ENCODE results near the gene KATNAL2.
"Not testable (repeated sequence)": the region's sequence is repeated elsewhere in the genome, so short reads cannot be mapped to it uniquely, and the experiment has no call there.

The KATNAL2 gene

DNA sequence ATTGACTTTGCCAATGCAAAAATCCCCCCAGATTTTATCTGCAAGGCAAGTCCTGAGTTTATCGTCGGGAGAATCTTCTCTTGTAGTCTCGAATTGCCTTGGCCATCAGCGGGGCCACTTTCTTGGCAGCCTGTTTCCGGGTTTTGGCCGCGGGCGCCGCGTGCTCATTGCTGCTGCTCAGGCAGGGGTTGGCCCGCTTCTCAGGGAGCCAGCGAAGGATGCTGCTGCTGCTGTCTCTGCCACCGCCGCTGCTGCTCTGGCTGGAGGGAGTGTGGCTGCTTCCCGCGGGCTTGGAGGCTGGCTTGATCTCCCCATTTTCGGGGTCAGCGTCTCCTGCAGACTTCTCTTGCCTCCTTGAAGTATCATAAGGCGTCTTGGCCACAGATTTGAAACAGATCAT lies 115.5 kb downstream of the KATNAL2 start:
- H3K27me3 ChIP-seq (ENCODE audit: control insufficient read depth, insufficient read depth, low read length, poor library complexity, severe bottlenecking): no peaks in the 10 kb centered on the region
- H3K4me3 ChIP-seq (ENCODE audit: insufficient read depth, low read depth, low read length): no peak overlapping the region
- H3K4me1 ChIP-seq (ENCODE audit: control insufficient read depth, insufficient read depth, low read length): no peaks in the 10 kb centered on the region
- no peak overlapping the region for H3K27ac ChIP-seq (ENCODE audit: insufficient read depth, low read depth, low read length, poor library complexity, severe bottlenecking)
- 90 to 94% methylated on average over 19 of the region's 19 CpGs for WGBS, 2 experiments
- H3K9me3 ChIP-seq (ENCODE audit: control insufficient read depth, low read length): no peaks in the 10 kb centered on the region
- no peaks in the 10 kb centered on the region for H3K36me3 ChIP-seq (ENCODE audit: control insufficient read depth, insufficient read depth, low read length)

DNA sequence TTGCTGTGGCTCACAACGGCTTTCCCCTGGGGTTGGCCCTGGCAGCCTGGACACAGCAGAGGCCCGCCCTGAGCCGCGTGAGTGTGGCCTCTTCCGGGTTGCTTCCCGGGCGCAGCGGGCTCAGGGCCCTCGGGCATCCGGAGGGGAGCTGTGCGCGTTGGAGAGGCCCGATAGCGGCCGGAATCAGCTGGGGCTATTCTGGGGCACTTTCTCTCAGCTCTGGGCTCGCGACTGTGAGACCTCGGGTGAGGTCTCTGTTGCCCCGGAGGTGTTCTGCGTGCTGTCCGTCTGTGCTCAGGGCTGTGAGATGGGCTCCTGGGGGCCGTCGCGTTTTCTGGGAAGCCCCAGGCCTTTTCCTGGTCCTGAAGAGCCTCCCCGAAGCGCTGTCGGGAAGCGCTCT lies 117.2 kb downstream of the KATNAL2 start:
- H3K36me3 ChIP-seq (ENCODE audit: control insufficient read depth, insufficient read depth, low read length); H3K9me3 ChIP-seq (ENCODE audit: control insufficient read depth, low read length); H3K4me1 ChIP-seq (ENCODE audit: control insufficient read depth, insufficient read depth, low read length); H3K27ac ChIP-seq (ENCODE audit: insufficient read depth, low read depth, low read length, poor library complexity, severe bottlenecking); H3K4me3 ChIP-seq (ENCODE audit: insufficient read depth, low read depth, low read length); H3K27me3 ChIP-seq (ENCODE audit: control insufficient read depth, insufficient read depth, low read length, poor library complexity, severe bottlenecking): not testable (repeated sequence)
- WGBS, 2 experiments: 95 to 96% methylated on average over 28 of the region's 28 CpGs

DNA sequence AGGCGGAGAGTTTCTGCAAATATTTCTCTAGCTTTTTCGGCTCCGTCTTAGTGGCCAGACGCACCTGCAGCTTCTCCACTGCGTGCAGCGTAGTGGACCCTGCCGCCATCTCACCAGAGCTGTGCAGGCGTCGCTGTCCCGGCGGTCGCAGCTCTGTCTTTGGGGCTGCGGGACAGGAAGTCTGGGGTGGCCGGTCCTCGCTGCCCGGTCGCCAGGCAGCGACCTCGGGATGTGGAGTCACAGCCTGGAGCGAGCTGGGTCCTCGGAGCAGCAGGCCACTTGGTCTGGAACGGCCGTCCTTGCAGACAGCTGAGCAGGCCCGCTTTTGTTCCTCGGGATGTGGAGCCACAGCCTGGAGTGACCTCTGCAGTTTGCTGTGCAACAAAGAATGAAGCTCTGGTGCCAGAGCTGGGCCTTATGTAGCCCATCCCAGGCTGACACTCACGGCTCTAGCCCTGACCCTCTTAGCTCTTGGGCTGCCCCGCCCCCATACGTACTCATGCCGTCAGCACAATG lies 117.8 kb downstream of the KATNAL2 start, which contains the start of gene ELOA2:
Gene ELOA2 (minus strand): TSS at position 466 of the 516 bp plus-strand sequence. CDS start 357 bp downstream, at position 109.
- H3K4me1 ChIP-seq (ENCODE audit: control insufficient read depth, insufficient read depth, low read length): no peaks in the 10 kb centered on the region
- no peaks in the 10 kb centered on the region for H3K27me3 ChIP-seq (ENCODE audit: control insufficient read depth, insufficient read depth, low read length, poor library complexity, severe bottlenecking)
- no peaks in the 10 kb centered on the region for H3K9me3 ChIP-seq (ENCODE audit: control insufficient read depth, low read length)
- 93 to 94% methylated on average over 29 of the region's 29 CpGs for WGBS, 2 experiments
- H3K4me3 ChIP-seq (ENCODE audit: insufficient read depth, low read depth, low read length): no peak within 1 kb of the TSS
- H3K27ac ChIP-seq (ENCODE audit: insufficient read depth, low read depth, low read length, poor library complexity, severe bottlenecking): no peak within 1 kb of the TSS
- no peaks in the 10 kb centered on the region for H3K36me3 ChIP-seq (ENCODE audit: control insufficient read depth, insufficient read depth, low read length)

DNA sequence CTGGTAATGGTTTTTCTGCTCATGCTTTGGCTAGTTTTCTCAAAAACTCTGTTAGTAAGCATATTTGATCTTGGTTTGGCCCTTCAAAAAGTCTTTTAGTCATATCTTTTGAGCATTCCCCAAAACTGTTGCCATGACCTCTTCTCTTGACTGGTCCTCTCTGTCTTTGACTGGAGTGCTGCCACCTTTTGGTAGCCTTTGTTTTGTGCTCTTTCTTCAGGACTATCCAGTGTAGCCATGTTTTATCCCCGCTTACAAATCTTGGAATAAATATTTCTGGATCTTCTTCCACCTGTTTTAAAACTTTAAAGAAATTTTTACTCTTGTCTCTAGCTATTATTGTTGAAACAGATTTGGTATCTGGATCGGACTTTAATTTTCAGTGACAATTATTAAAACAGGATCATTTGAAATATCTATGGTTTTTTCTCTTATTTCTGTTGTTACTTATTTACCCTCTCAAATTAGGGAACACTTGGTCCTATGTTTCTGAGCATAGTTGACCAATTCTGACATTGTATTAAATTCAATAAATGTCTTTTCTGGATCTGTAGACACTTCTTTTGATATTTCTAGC lies 119.0 kb downstream of the KATNAL2 start:
- Histone ChIP-seq H3K27ac (ENCODE audit: insufficient read depth, low read depth, low read length, poor library complexity, severe bottlenecking) (no peak overlapping the region), H3K4me3 (ENCODE audit: insufficient read depth, low read depth, low read length) (no peak overlapping the region), H3K27me3 (ENCODE audit: control insufficient read depth, insufficient read depth, low read length, poor library complexity, severe bottlenecking) (no peaks in the 10 kb centered on the region), H3K36me3 (ENCODE audit: control insufficient read depth, insufficient read depth, low read length) (no peaks in the 10 kb centered on the region), H3K4me1 (ENCODE audit: control insufficient read depth, insufficient read depth, low read length) (no peaks in the 10 kb centered on the region), H3K9me3 (ENCODE audit: control insufficient read depth, low read length) (no peaks in the 10 kb centered on the region)
- WGBS, 2 experiments: 80 to 100% methylated on average over 1 of the region's 2 CpGs

DNA sequence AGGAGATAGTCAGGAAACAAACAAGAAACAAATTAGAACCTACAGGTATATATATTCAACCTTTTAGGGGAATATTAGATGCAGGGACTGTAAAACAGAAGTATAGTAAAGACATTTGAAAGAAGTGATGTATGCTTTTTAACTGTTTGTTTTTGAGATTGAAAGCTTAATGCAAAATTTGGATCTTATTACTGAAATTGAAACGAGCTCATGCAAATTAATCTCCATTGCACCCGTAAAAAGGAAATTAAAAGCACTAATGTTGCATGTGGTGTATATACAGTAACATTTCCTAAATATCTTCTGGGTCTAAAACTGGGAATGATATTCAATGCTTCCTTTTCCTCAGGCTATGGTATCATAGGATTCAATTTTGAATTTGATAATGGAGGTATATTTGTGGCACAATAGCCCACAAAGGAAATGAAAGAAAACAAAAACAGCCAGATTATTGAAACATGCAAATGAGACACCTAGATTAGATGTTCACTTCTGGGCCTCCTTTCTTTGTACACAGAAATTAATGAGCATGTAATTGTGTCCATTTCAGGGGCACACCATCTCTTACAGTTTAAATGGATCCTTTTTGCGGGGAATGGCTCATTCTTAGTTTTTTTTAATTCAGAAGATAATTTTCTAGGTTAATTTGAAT lies 119.7 kb downstream of the KATNAL2 start:
- Histone ChIP-seq H3K4me3 (ENCODE audit: insufficient read depth, low read depth, low read length) (no peak overlapping the region), H3K4me1 (ENCODE audit: control insufficient read depth, insufficient read depth, low read length) (no peaks in the 10 kb centered on the region), H3K27ac (ENCODE audit: insufficient read depth, low read depth, low read length, poor library complexity, severe bottlenecking) (no peak overlapping the region), H3K36me3 (ENCODE audit: control insufficient read depth, insufficient read depth, low read length) (no peaks in the 10 kb centered on the region), H3K27me3 (ENCODE audit: control insufficient read depth, insufficient read depth, low read length, poor library complexity, severe bottlenecking) (no peaks in the 10 kb centered on the region), H3K9me3 (ENCODE audit: control insufficient read depth, low read length) (no peaks in the 10 kb centered on the region)
- WGBS, 2 experiments: 96 to 100% methylated on average over 2 to 3 of the region's 3 CpGs

DNA sequence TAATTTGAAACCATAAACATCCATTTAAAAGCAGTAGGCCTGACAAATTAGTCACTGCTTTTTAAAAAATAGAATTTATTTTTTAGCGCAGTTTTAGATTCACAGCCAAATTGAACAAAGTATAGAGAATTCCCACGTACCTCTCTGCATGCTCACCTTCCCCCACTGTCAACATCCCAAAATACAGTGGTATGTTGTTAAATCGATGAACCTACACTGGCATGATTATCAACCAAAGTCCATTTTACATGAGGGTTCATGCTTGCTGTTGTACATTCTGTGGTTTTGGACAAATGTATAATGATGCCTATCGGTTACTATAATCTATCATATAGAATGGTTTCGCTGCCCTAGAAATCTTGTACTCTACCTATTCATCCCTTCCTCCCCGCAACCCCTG lies 123.6 kb downstream of the KATNAL2 start:
- no peaks in the 10 kb centered on the region for H3K4me1 ChIP-seq (ENCODE audit: control insufficient read depth, insufficient read depth, low read length)
- WGBS, 2 experiments: 93 to 98% methylated on average over 5 to 6 of the region's 6 CpGs
- no peak overlapping the region for H3K4me3 ChIP-seq (ENCODE audit: insufficient read depth, low read depth, low read length)

DNA sequence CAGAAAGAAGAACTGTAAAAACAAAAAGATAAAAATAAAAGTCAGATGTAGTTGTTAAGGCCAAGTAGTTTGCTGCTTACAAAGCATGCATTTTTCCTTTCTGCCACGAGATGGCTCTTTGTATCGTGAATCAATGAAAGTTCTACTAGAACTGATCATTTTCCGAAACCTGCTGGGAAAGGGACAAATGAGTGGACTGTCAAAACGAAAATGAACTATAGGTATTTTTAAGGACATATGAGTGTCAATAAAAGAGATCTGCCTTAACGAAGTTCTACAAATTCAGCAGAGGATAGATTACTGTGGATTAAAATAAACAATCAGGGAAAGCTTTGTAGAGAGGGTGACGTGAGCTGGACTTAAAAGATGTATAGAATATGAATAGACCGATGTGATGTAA lies 133.1 kb downstream of the KATNAL2 start:
- Histone ChIP-seq H3K27me3 (ENCODE audit: control insufficient read depth, insufficient read depth, low read length, poor library complexity, severe bottlenecking) (no peaks in the 10 kb centered on the region), H3K4me3 (ENCODE audit: insufficient read depth, low read depth, low read length) (no peak overlapping the region), H3K9me3 (ENCODE audit: control insufficient read depth, low read length) (no peaks in the 10 kb centered on the region), H3K4me1 (ENCODE audit: control insufficient read depth, insufficient read depth, low read length) (no peaks in the 10 kb centered on the region), H3K36me3 (ENCODE audit: control insufficient read depth, insufficient read depth, low read length) (no peaks in the 10 kb centered on the region), H3K27ac (ENCODE audit: insufficient read depth, low read depth, low read length, poor library complexity, severe bottlenecking) (no peak overlapping the region)
- WGBS, 2 experiments: 46 to 50% methylated on average over 7 of the region's 7 CpGs

More for the DNA sequence above, 123.6 kb downstream of the KATNAL2 start:
- H3K9me3 ChIP-seq (ENCODE audit: control insufficient read depth, low read length): no peaks in the 10 kb centered on the region
- H3K36me3 ChIP-seq (ENCODE audit: control insufficient read depth, insufficient read depth, low read length): no peaks in the 10 kb centered on the region
- no peaks in the 10 kb centered on the region for H3K27me3 ChIP-seq (ENCODE audit: control insufficient read depth, insufficient read depth, low read length, poor library complexity, severe bottlenecking)
- H3K27ac ChIP-seq (ENCODE audit: insufficient read depth, low read depth, low read length, poor library complexity, severe bottlenecking): no peak overlapping the region

DNA sequence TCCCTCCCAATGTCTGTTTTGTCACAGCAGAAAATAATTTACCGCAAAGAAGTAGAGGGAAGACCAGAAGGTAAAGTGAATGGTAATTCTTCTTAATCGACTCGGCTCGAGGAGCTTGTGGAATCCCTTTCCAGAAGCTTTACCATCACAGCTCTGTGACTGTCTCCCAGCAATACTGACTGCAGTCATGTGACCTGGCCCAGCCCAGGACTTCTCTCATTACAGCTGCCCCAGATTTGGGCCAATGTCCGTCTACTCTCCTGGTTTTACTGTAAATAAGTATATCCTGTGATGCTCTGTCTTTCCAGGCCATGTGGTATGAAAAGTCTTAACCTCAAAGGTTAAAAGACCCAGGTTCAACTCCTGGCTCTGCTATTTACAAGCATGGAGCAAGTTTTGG lies 137.0 kb downstream of the KATNAL2 start:
- Histone ChIP-seq H3K4me3 (ENCODE audit: insufficient read depth, low read depth, low read length) (no peak overlapping the region), H3K36me3 (ENCODE audit: control insufficient read depth, insufficient read depth, low read length) (no peaks in the 10 kb centered on the region), H3K9me3 (ENCODE audit: control insufficient read depth, low read length) (no peaks in the 10 kb centered on the region), H3K27me3 (ENCODE audit: control insufficient read depth, insufficient read depth, low read length, poor library complexity, severe bottlenecking) (no peaks in the 10 kb centered on the region), H3K27ac (ENCODE audit: insufficient read depth, low read depth, low read length, poor library complexity, severe bottlenecking) (no peak overlapping the region), H3K4me1 (ENCODE audit: control insufficient read depth, insufficient read depth, low read length) (peaks cover 4% of the 10 kb centered on the region)
- 91 to 94% methylated on average over 5 of the region's 5 CpGs for WGBS, 2 experiments

DNA sequence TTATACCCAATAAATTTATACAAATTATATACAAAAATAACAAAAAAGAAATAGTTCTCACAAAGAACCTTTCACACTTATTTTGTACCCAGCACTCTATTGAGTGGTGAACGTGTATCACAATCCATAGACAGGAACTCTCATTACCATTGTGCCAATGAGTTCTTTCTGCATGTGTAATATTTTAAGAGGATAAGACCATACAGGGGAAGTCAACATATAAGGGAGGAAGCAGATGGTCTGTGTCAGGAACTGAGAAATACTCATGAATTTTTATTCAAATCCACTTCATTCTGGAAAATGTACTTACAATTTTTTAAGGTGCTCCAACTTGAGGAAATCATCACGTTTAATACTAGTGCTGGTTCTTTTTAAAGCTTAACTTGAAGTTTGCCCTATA lies 145.1 kb downstream of the KATNAL2 start:
- no peaks in the 10 kb centered on the region for H3K27me3 ChIP-seq (ENCODE audit: control insufficient read depth, insufficient read depth, low read length, poor library complexity, severe bottlenecking)
- WGBS, 2 experiments: 85 to 93% methylated on average over 2 of the region's 2 CpGs
- H3K27ac ChIP-seq (ENCODE audit: insufficient read depth, low read depth, low read length, poor library complexity, severe bottlenecking): no peak overlapping the region
- peaks cover 1% of the 10 kb centered on the region for H3K36me3 ChIP-seq (ENCODE audit: control insufficient read depth, insufficient read depth, low read length)
- no peak overlapping the region for H3K4me3 ChIP-seq (ENCODE audit: insufficient read depth, low read depth, low read length)
- no peaks in the 10 kb centered on the region for H3K9me3 ChIP-seq (ENCODE audit: control insufficient read depth, low read length)
- H3K4me1 ChIP-seq (ENCODE audit: control insufficient read depth, insufficient read depth, low read length): peaks cover 4% of the 10 kb centered on the region

DNA sequence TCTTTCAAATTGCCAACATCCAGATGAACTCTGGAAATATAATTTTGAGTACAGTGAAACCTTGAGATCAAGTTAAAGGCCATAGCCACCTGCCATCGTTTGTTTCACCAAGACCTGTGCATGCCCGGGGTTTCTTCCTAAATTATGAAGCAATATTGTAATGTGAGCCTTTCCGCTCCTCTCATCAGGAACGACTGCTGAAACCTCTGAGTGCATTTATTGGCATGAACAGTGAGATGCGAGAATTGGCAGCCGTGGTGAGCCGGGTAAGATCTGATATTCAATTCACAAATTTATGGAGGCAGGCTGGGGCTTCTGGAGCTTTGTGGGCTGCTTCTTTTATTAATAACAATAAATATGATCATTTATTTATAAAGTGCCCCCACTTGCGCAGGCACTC lies 145.7 kb downstream of the KATNAL2 start:
- 94 to 95% methylated on average over 7 of the region's 8 CpGs for WGBS, 2 experiments
- Histone ChIP-seq H3K9me3 (ENCODE audit: control insufficient read depth, low read length) (no peaks in the 10 kb centered on the region), H3K27ac (ENCODE audit: insufficient read depth, low read depth, low read length, poor library complexity, severe bottlenecking) (no peak overlapping the region), H3K4me1 (ENCODE audit: control insufficient read depth, insufficient read depth, low read length) (no peaks in the 10 kb centered on the region), H3K27me3 (ENCODE audit: control insufficient read depth, insufficient read depth, low read length, poor library complexity, severe bottlenecking) (no peaks in the 10 kb centered on the region), H3K36me3 (ENCODE audit: control insufficient read depth, insufficient read depth, low read length) (peaks cover 3% of the 10 kb centered on the region), H3K4me3 (ENCODE audit: insufficient read depth, low read depth, low read length) (no peak overlapping the region)

Measured in ectodermal cell (in vitro differentiated cells).